DMS53 treated with DMSO at 0.1 percent for 48 hours (cell line): ENCODE measurements around the gene RCBTB1.
"Not testable (repeated sequence)": the region's sequence is repeated elsewhere in the genome, so short reads cannot be mapped to it uniquely, and the experiment has no call there.

Source experiments
- DNase-seq: peaks from one replicate; lab custom pipeline; 2025; ENCODE audit not compliant: unreplicated experiment; lab: John Stamatoyannopoulos, UW

The RCBTB1 gene

GRCh38 chr13:49606747-49607648, 21.6 kb upstream of the RCBTB1 start:
- DNase-seq, result peak; percentile 80

- no peak for DNase-seq
Observed at GRCh38 chr13:49604570-49604969, 19.2 kb upstream of the RCBTB1 start.

- not testable (repeated sequence) for DNase-seq
Observed at GRCh38 chr13:49602615-49603014, 17.3 kb upstream of the RCBTB1 start.

GRCh38 chr13:49602005-49602404, 16.6 kb upstream of the RCBTB1 start:
- DNase-seq, result no peak

GRCh38 chr13:49597043-49597641, 11.8 kb upstream of the RCBTB1 start:
- no peak for DNase-seq

- no peak for DNase-seq
Observed at GRCh38 chr13:49596221-49596620, 10.9 kb upstream of the RCBTB1 start.

GRCh38 chr13:49594576-49594975, 9.2 kb upstream of the RCBTB1 start:
- DNase-seq, result no peak

GRCh38 chr13:49593876-49594275, 8.5 kb upstream of the RCBTB1 start:
- not testable (repeated sequence) for DNase-seq

- not testable (repeated sequence) for DNase-seq
Observed at GRCh38 chr13:49590714-49591113, 5.4 kb upstream of the RCBTB1 start.

- DNase-seq, result no peak
Observed at GRCh38 chr13:49587311-49587847, 2.0 kb upstream of the RCBTB1 start.

GRCh38 chr13:49586717-49587116, 1.4 kb upstream of the RCBTB1 start:
- no peak for DNase-seq

- no peak for DNase-seq
Observed at GRCh38 chr13:49584771-49585182, 581 bp downstream of the RCBTB1 start.

GRCh38 chr13:49580980-49581680, 4.2 kb downstream of the RCBTB1 start:
- DNase-seq, result no peak

GRCh38 chr13:49579501-49579900, 5.9 kb downstream of the RCBTB1 start:
- DNase-seq, result no peak

- no peak for DNase-seq
Observed at GRCh38 chr13:49571299-49572240, 13.8 kb downstream of the RCBTB1 start.

GRCh38 chr13:49569993-49570689, 15.2 kb downstream of the RCBTB1 start:
- no peak for DNase-seq

GRCh38 chr13:49567491-49567890, 17.9 kb downstream of the RCBTB1 start:
- no peak for DNase-seq

- no peak for DNase-seq
Observed at GRCh38 chr13:49566461-49566860, 18.9 kb downstream of the RCBTB1 start.

GRCh38 chr13:49565461-49565860, 19.9 kb downstream of the RCBTB1 start:
- DNase-seq, result not testable (repeated sequence)

GRCh38 chr13:49563516-49563915, 21.8 kb downstream of the RCBTB1 start:
- DNase-seq, result no peak
